Vagina (tissue), 2 donors: ENCODE results near the gene RGS21.

Source experiments
- CTCF ChIP-seq, 3 experiments: fragments of 450-650 bp in 2 of 3; fragments of 200-600 bp in 1 of 3; sonication (generic) in 1 of 3; IDR thresholded peaks; one replicate each; pipeline ENCODE4 v1.5.1; 2017 to 2019; ENCODE audit warnings: antibody characterized with exemption in 3 of 3, mild to moderate bottlenecking in 2 of 3, moderate library complexity in 2 of 3
- POLR2A ChIP-seq, 2 donors: fragments of 450-650 bp; IDR thresholded peaks; one replicate each; pipeline ENCODE4 v1.6.1; 2017; ENCODE audit warnings: antibody characterized with exemption in 2 of 2, mild to moderate bottlenecking in 2 of 2, moderate library complexity in 2 of 2
- POLR2AphosphoS5 ChIP-seq, 2 donors: sonication (generic); formaldehyde crosslinking; IDR thresholded peaks; one replicate each; pipeline ENCODE4 v1.9.0; 2017; ENCODE audit warnings: antibody characterized with exemption in 2 of 2, mild to moderate bottlenecking in 2 of 2, low read depth in 1 of 2; ENCODE audit not compliant: insufficient read depth in 1 of 2

- TF ChIP-seq CTCF (IDR thresholded peaks at IDR 0.05) (no peak), POLR2A (IDR thresholded peaks at IDR 0.05) (no peak), POLR2AphosphoS5 (IDR thresholded peaks at IDR 0.05; ENCODE audit: insufficient read depth in 1 of 2, low read depth in 1 of 2) (no peak)
Measured at GRCh38 chr1:192284927-192285326, 31.9 kb upstream of the RGS21 start.
